HepG2 (cell line): ENCODE data around the gene FAM118B. TPM values are rescaled to one million over a fixed set of nuclear protein-coding genes. Genes with fewer than 3 reads are reported as not detected.
A peak's percentile ranks its signal among the peaks of the same experiment; 100 is the strongest.

Experiments
- ARID5B ChIP-seq: IDR thresholded peaks from 2 replicates; pipeline ENCODE4 v1.4.0; 2020; ENCODE audit warnings: mild to moderate bottlenecking, missing genetic modification reagents
- CBX5 ChIP-seq: sonication (generic); formaldehyde crosslinking; IDR thresholded peaks from 2 replicates; pipeline ENCODE4 v1.4.0; 2020; ENCODE audit warnings: missing genetic modification reagents, borderline replicate concordance
- DMAP1 ChIP-seq: IDR thresholded peaks from 2 replicates; pipeline ENCODE4 v1.6.1; 2016
- DR1 ChIP-seq: sonication (generic); formaldehyde crosslinking; IDR thresholded peaks from 2 replicates; pipeline ENCODE4 v1.8.0; 2021; ENCODE audit warnings: mild to moderate bottlenecking, missing genetic modification reagents, inconsistent platforms
- DZIP1 ChIP-seq: sonication (generic); formaldehyde crosslinking; IDR thresholded peaks from 2 replicates; pipeline ENCODE4 v1.5.0; 2020; ENCODE audit warnings: mild to moderate bottlenecking, missing genetic modification reagents
- EZH2 ChIP-seq: conservative IDR thresholded peaks from 2 replicates; pipeline ENCODE4 v1.6.1; 2012; ENCODE audit warnings: mild to moderate bottlenecking, low read depth, low read length, moderate library complexity
- MYC ChIP-seq: sonication (generic); formaldehyde crosslinking; IDR thresholded peaks from 2 replicates; pipeline ENCODE4 v1.9.0; 2021; ENCODE audit warnings: missing genetic modification reagents, borderline replicate concordance
- PHF20 ChIP-seq: sonication (generic); formaldehyde crosslinking; IDR thresholded peaks from 2 replicates; pipeline ENCODE4 v1.5.0; 2020; ENCODE audit warnings: mild to moderate bottlenecking, missing genetic modification reagents
- THAP7 ChIP-seq: sonication (generic); formaldehyde crosslinking; IDR thresholded peaks from 2 replicates; pipeline ENCODE4 v1.8.1; 2023; ENCODE audit warnings: mild to moderate bottlenecking, missing genetic modification reagents
- U2AF1 ChIP-seq: fragments of 200-400 bp; formaldehyde crosslinking; optimal IDR thresholded peaks from 2 replicates; pipeline ENCODE3; 2017; ENCODE audit warnings: mild to moderate bottlenecking, low read depth, low read length
- ZBTB38 ChIP-seq: sonication (generic); formaldehyde crosslinking; IDR thresholded peaks from 2 replicates; pipeline ENCODE4 v1.5.1; 2020; ENCODE audit warnings: mild to moderate bottlenecking, missing genetic modification reagents
- ZBTB7A ChIP-seq: sonication (generic); formaldehyde crosslinking; IDR thresholded peaks from 2 replicates; pipeline ENCODE4 v1.8.0; 2022; ENCODE audit warnings: mild to moderate bottlenecking, missing genetic modification reagents
- ZNF121 ChIP-seq: sonication (generic); formaldehyde crosslinking; IDR thresholded peaks from 2 replicates; pipeline ENCODE4 v1.5.0; 2020; ENCODE audit warnings: mild to moderate bottlenecking, missing genetic modification reagents
- ZNF136 ChIP-seq: sonication (generic); formaldehyde crosslinking; IDR thresholded peaks from 2 replicates; pipeline ENCODE4 v1.8.1; 2022; ENCODE audit warnings: low read depth, mild to moderate bottlenecking, moderate library complexity, missing genetic modification reagents
- ZNF180 ChIP-seq: sonication (generic); formaldehyde crosslinking; IDR thresholded peaks from 2 replicates; pipeline ENCODE4 v1.4.0; 2020; ENCODE audit warnings: low read depth, missing genetic modification reagents, borderline replicate concordance
- ZNF207 ChIP-seq: fragments of 450-650 bp; IDR thresholded peaks from 2 replicates; pipeline ENCODE4 v1.6.1; 2016; ENCODE audit warnings: antibody characterized with exemption, borderline replicate concordance
- ZNF232 ChIP-seq: sonication (generic); formaldehyde crosslinking; IDR thresholded peaks from 2 replicates; pipeline ENCODE4 v1.4.0; 2020; ENCODE audit warnings: missing genetic modification reagents, borderline replicate concordance
- ZNF274 ChIP-seq: sonication (generic); formaldehyde crosslinking; IDR thresholded peaks from 2 replicates; pipeline ENCODE4 v1.5.1; 2020; ENCODE audit warnings: mild to moderate bottlenecking, missing genetic modification reagents
- ZNF615 ChIP-seq: sonication (generic); formaldehyde crosslinking; IDR thresholded peaks from 2 replicates; pipeline ENCODE4 v1.5.0; 2020; ENCODE audit warnings: mild to moderate bottlenecking, missing genetic modification reagents, borderline replicate concordance
- ZNF672 ChIP-seq: sonication (generic); formaldehyde crosslinking; IDR thresholded peaks from 2 replicates; pipeline ENCODE4 v1.8.1; 2022; ENCODE audit warnings: missing genetic modification reagents
- ZNF749 ChIP-seq: sonication (generic); formaldehyde crosslinking; IDR thresholded peaks from 2 replicates; pipeline ENCODE4 v1.8.0; 2022; ENCODE audit warnings: mild to moderate bottlenecking, missing genetic modification reagents, moderate library complexity, borderline replicate concordance
- ZSCAN21 ChIP-seq: sonication (generic); formaldehyde crosslinking; IDR thresholded peaks from 2 replicates; pipeline ENCODE4 v1.8.0; 2022; ENCODE audit warnings: mild to moderate bottlenecking, missing genetic modification reagents, moderate library complexity, borderline replicate concordance
- polyA plus RNA-seq, 8 experiments: library from polyadenylated mRNA; depleted of rRNA in 3 of 8; stranded (reverse) in 7 of 8; unstranded in 1 of 8; fragments of >200 nt; fragmentation: Illumina TruSeq in 4 of 8; extraction: Trizol in 4 of 8; gene quantifications; 2 replicates each; pipeline versions ENCODE4 v1.2.1 to v1.2.3, GENCODE V29; 2011 to 2016; ENCODE audit warnings: low read depth in 4 of 8, missing spikeins in 1 of 8, mixed read lengths in 1 of 8; ENCODE audit not compliant: insufficient read depth in 1 of 8
- total RNA-seq, 5 experiments: library from RNA; depleted of rRNA; stranded (reverse); fragments of >200 nt; fragmentation: Illumina TruSeq; extraction: Trizol; gene quantifications; 2 replicates each; pipeline ENCODE4 v1.2.3, GENCODE V29; 2016; ENCODE audit warnings: low read depth in 1 of 5

The FAM118B gene
- total and polyA plus RNA-seq, 2 of the 13 experiments (the other 11 are each of a cell fraction or from before 2014, with no cell fraction given), result 10.2 to 25.7 TPM

- TF ChIP-seq PHF20 (CRISPR knock-in tag) (peak; percentile 79), ZSCAN21 (CRISPR knock-in tag) (peak; percentile 67; the same call in 1 of the 2 replicates), ZNF121 (CRISPR knock-in tag) (0 out of 2 replicates have a peak, but pooled peaks have one; percentile 19), THAP7 (CRISPR knock-in tag) (peak; percentile 74; the same call in 1 of the 2 replicates), MYC (peak; percentile 61), ZBTB7A (peak; percentile 67), ZNF749 (CRISPR knock-in tag) (peak; percentile 23; the same call in 1 of the 2 replicates), ZNF615 (CRISPR knock-in tag) (0 out of 2 replicates have a peak, but pooled peaks have one; percentile 65), CBX5 (CRISPR knock-in tag) (0 out of 2 replicates have a peak, but pooled peaks have one; percentile 33), ARID5B (CRISPR knock-in tag) (peak; percentile 43; the same call in 1 of the 2 replicates), ZNF207 (no peak), DR1 (peak; percentile 55), ZNF180 (CRISPR knock-in tag) (no peak), ZNF136 (CRISPR knock-in tag) (0 out of 2 replicates have a peak, but pooled peaks have one; percentile 39), U2AF1 (no peak), DZIP1 (CRISPR knock-in tag) (peak; percentile 58; the same call in 1 of the 2 replicates), ZNF672 (CRISPR knock-in tag) (0 out of 2 replicates have a peak, but pooled peaks have one; percentile 62), ZBTB38 (CRISPR knock-in tag) (no peak; the same call in 1 of the 2 replicates), DMAP1 (peak; percentile 67; the same call in 1 of the 2 replicates), ZNF274 (0 out of 2 replicates have a peak, but pooled peaks have one; percentile 44), EZH2 (no peak), ZNF232 (CRISPR knock-in tag) (peak; percentile 21; the same call in 1 of the 2 replicates)
Observed at GRCh38 chr11:126282736-126283591, 71.4 kb downstream of the FAM118B start, which contains the start of gene TIRAP (continued).
